ENCODE measurements around the gene SLC8A2. TPM values are rescaled to one million over a fixed set of nuclear protein-coding genes. Genes with fewer than 3 reads are reported as not detected.

SLC8A2 gene
- total and polyA plus RNA-seq, 2 of the 8 experiments (the other 6 are each of a cell fraction or from before 2014, with no cell fraction given): 7.3 to 12.4 TPM

GRCh38 chr19:47509973-47510372 lies 38.3 kb upstream of the SLC8A2 start:
- H3K79me2 ChIP-seq (ENCODE audit: control insufficient read depth in 1 of 2, insufficient read depth in 2 of 2, low read length in 2 of 2): peaks cover 7 to 84% of the 10 kb centered on the region in 2 experiments; a peak in 3 of 4 replicates
- H3K9ac ChIP-seq (replicated peaks in 1 of 4; ENCODE audit: extremely low read depth in 1 of 4, low read depth in 3 of 4, low read length in 3 of 4): no peak overlapping the region
- peaks cover 0 to 11% (median 4%) of the 10 kb centered on the region in 4 experiments; a peak in 5 of 7 replicates for H3K4me1 ChIP-seq (replicated peaks in 1 of 4; ENCODE audit: control insufficient read depth in 3 of 4, insufficient read depth in 4 of 4, low read length in 3 of 4)
- no peak overlapping the region for H3K27ac ChIP-seq (ENCODE audit: low read depth, low read length)
- 95% methylated on average over 7 of the region's 8 CpGs; no CpG with 5 or more reads in 1 of the 2 experiments for WGBS, 2 experiments (ENCODE audit: extremely low coverage in 1 of 2, insufficient coverage in 1 of 2, insufficient read length in 1 of 2, insufficient replicate concordance in 2 of 2, low coverage in 1 of 2, low lambda C conversion rate in 2 of 2, missing lambda C conversion rate in 1 of 2)
- no peak overlapping the region for H2BK20ac ChIP-seq (ENCODE audit: low read length)
- H3K14ac ChIP-seq (ENCODE audit: insufficient read length): no peak overlapping the region
- no peak overlapping the region for H4K91ac ChIP-seq (replicated peaks; ENCODE audit: insufficient read length, low read length)
- FAIRE-seq: no peak
- no peak for DNase-seq (ENCODE audit: low read depth in 1 of 2, low spot score in 2 of 2)
- no peak overlapping the region for H2AK5ac ChIP-seq (ENCODE audit: low read depth, low read length)
- no peaks in the 10 kb centered on the region for H3K36me3 ChIP-seq (ENCODE audit: control insufficient read depth in 2 of 4, insufficient read depth in 4 of 4, low read length in 3 of 4)
- no peak overlapping the region for H3K4ac ChIP-seq (replicated peaks; ENCODE audit: insufficient read length, low read depth, low read length)
- CTCF ChIA-PET (ENCODE audit: partially characterized antibody): interaction anchor here (0.6 to 3.0 kb wide), 15 partner anchors 8 to 235 kb away, joined by 3 to 11 read pairs (median 3); partner anchors contain the start of gene NOP53
- peaks cover 6% of the 10 kb centered on the region; the same call in 1 of the 2 replicates for H3K23me2 ChIP-seq (ENCODE audit: low read depth, low read length)
- H4K5ac ChIP-seq (ENCODE audit: insufficient read length, low read depth, low read length): no peak overlapping the region
- H3K4me2 ChIP-seq (ENCODE audit: insufficient read depth in 1 of 2, low read depth in 2 of 2, low read length in 2 of 2): no peak overlapping the region
- H2AFZ ChIP-seq (ENCODE audit: low read length): no peak overlapping the region
- H4K8ac ChIP-seq (ENCODE audit: extremely low read depth, insufficient read depth, low read length): no peak overlapping the region
- H4K20me1 ChIP-seq (replicated peaks in 1 of 2; ENCODE audit: control insufficient read depth in 1 of 2, insufficient read depth in 2 of 2, low read length in 2 of 2): peaks cover 9 to 23% of the 10 kb centered on the region in 2 experiments
- H3K4me3 ChIP-seq (ENCODE audit: extremely low read depth in 1 of 4, insufficient read depth in 2 of 4, low read depth in 3 of 4, low read length in 4 of 4): no peak overlapping the region
- no peaks in the 10 kb centered on the region for H3K9me3 ChIP-seq (ENCODE audit: insufficient read depth in 2 of 2, low read depth in 1 of 2, low read length in 1 of 2)
- no peaks in the 10 kb centered on the region for H3K27me3 ChIP-seq (replicated peaks in 1 of 4; ENCODE audit: control insufficient read depth in 3 of 4, extremely low read depth in 1 of 4, insufficient read depth in 3 of 4, low read length in 3 of 4)
- no peak overlapping the region for H3K56ac ChIP-seq (replicated peaks; ENCODE audit: insufficient read length, low read depth, low read length)
- POLR2A ChIA-PET (ENCODE audit: partially characterized antibody): interaction anchor here (0.8 kb wide), 1 partner anchor 14 kb away, joined by 3 read pairs; no protein-coding TSS in a partner anchor
- no peak overlapping the region for H2BK12ac ChIP-seq (ENCODE audit: low read depth, low read length)
- H2BK120ac ChIP-seq (replicated peaks; ENCODE audit: low read depth, low read length): no peak overlapping the region
- no peak overlapping the region for H3K18ac ChIP-seq (ENCODE audit: extremely low read depth, low read length)
- H3K79me1 ChIP-seq (ENCODE audit: low read depth, low read length): peaks cover 38% of the 10 kb centered on the region
- no peak overlapping the region for H2BK5ac ChIP-seq (ENCODE audit: low read depth, low read length)
- TF ChIP-seq MAFK (IDR thresholded peaks at IDR 0.05; ENCODE audit: low read depth, low read length) (no peak), RFX5 (IDR thresholded peaks at IDR 0.05; ENCODE audit: borderline replicate concordance, low read depth, low read length) (no peak), CHD2 (IDR thresholded peaks at IDR 0.05; ENCODE audit: low read length) (no peak), KDM5A (IDR thresholded peaks at IDR 0.05; ENCODE audit: low read length) (no peak), EP300 (IDR thresholded peaks at IDR 0.05; ENCODE audit: borderline replicate concordance in 1 of 2, low read depth in 2 of 2, low read length in 2 of 2) (no peak), SP4 (IDR thresholded peaks at IDR 0.05; ENCODE audit: low read length) (no peak), GTF2F1 (IDR thresholded peaks at IDR 0.05; ENCODE audit: borderline replicate concordance, low read depth, low read length) (no peak), RNF2 (IDR thresholded peaks at IDR 0.05; ENCODE audit: borderline replicate concordance, low read depth, low read length, missing control alignments, poor library complexity, severe bottlenecking) (no peak), BACH1 (IDR thresholded peaks at IDR 0.05; ENCODE audit: low read length) (no peak), SAP30 (IDR thresholded peaks at IDR 0.05; ENCODE audit: insufficient read depth, insufficient replicate concordance, low read length) (no peak)
- no peak overlapping the region for H3K23ac ChIP-seq (ENCODE audit: insufficient read length)
- H2BK15ac ChIP-seq (ENCODE audit: low read length): no peak overlapping the region
